HepG2 (cell line): ENCODE measurements around the gene ZNF865. TPM values are rescaled to one million over a fixed set of nuclear protein-coding genes. Genes with fewer than 3 reads are reported as not detected.

Experiments
- ATAC-seq: fragments of 200-7000 bp; cut with Tn5 transposase; 3 replicates; pipeline ENCODE4 v1.9.1; 2020; ENCODE audit warnings: mild to moderate bottlenecking, moderate library complexity
- BruUV-seq: library from RNA; stranded (reverse); fragments of 400-500 nt; replicated peaks from 2 replicates; lab custom pipeline; 2021; lab: Mats Ljungman, UMichigan
- CTCF ChIA-PET: fragments of 300-600 bp; formaldehyde crosslinking; extraction: SDS; loops from one replicate; lab custom pipeline; 2021; ENCODE audit warnings: low total read pairs, inconsistent platforms, low intra/inter-chr PET ratio; lab: Yijun Ruan, JAX
- POLR2A ChIA-PET: fragments of 350-600 bp; sonication (Branson Sonifier 250); formaldehyde crosslinking; loops from one replicate; lab custom pipeline; 2020; ENCODE audit warnings: antibody characterized with exemption, inconsistent platforms; lab: Yijun Ruan, JAX
- DNase-seq: peaks from one replicate; pipeline ENCODE4 v3.0.0-alpha.2; 2015; ENCODE audit warnings: low spot score
- FAIRE-seq: peaks from 3 replicates; lab custom pipeline; 2011; peaks lifted over from hg19 to GRCh38; lab: Jason Lieb, UNC
- H2AFZ ChIP-seq: one replicate; pipeline ENCODE4 v1.6.1; 2011; ENCODE audit warnings: low read length, inconsistent platforms
- H3K27ac ChIP-seq: fragments of 300-600 bp; 3 replicates; pipeline ENCODE4 v1.8.0; 2011; ENCODE audit warnings: mixed run types, mild to moderate bottlenecking, mixed read lengths, low read length, inconsistent platforms; ENCODE audit not compliant: insufficient read depth; ENCODE audit errors: extremely low read length
- H3K27me3 ChIP-seq, 2 experiments: fragments of 200-600 bp in 1 of 2; 2 replicates in 1 of 2; 3 replicates in 1 of 2; pipeline versions ENCODE4 v1.6.0 to v1.8.0; 2011; ENCODE audit warnings: low read length in 2 of 2, mild to moderate bottlenecking in 2 of 2, moderate library complexity in 2 of 2, inconsistent platforms in 1 of 2; ENCODE audit not compliant: insufficient read depth in 2 of 2, control insufficient read depth in 1 of 2
- H3K36me3 ChIP-seq, 2 experiments: fragments of 200-600 bp in 1 of 2; replicated peaks in 1 of 2; 2 replicates in 1 of 2; 3 replicates in 1 of 2; pipeline versions ENCODE4 v1.5.1 to v1.8.0; 2011; ENCODE audit warnings: low read length in 2 of 2, inconsistent platforms in 1 of 2; ENCODE audit not compliant: insufficient read depth in 2 of 2, control insufficient read depth in 1 of 2
- H3K4me1 ChIP-seq: 2 replicates; pipeline ENCODE4 v1.5.1; 2012; ENCODE audit warnings: low read length, inconsistent platforms; ENCODE audit not compliant: insufficient read depth
- H3K4me2 ChIP-seq: 2 replicates; pipeline ENCODE4 v1.6.0; 2011; ENCODE audit warnings: low read depth, low read length, inconsistent platforms
- H3K4me3 ChIP-seq, 3 experiments: fragments of 200-600 bp in 1 of 3; sonication (generic), shearing (Covaris generic) in 1 of 3; replicated peaks in 1 of 3; 2 replicates each; pipeline ENCODE4 v1.5.1; 2011 to 2016; ENCODE audit warnings: low read length in 3 of 3, inconsistent platforms in 2 of 3, low read depth in 2 of 3, mild to moderate bottlenecking in 2 of 3, control low read depth in 1 of 3, mixed read lengths in 1 of 3; ENCODE audit not compliant: insufficient read depth in 1 of 3
- H3K79me2 ChIP-seq: one replicate; pipeline ENCODE4 v1.6.1; 2011; ENCODE audit warnings: low read length, inconsistent platforms; ENCODE audit not compliant: insufficient read depth
- H3K9ac ChIP-seq: 2 replicates; pipeline ENCODE4 v1.6.0; 2011; ENCODE audit warnings: mild to moderate bottlenecking, low read depth, low read length, inconsistent platforms; ENCODE audit not compliant: insufficient read depth
- H3K9me3 ChIP-seq: 2 replicates; pipeline ENCODE4 v1.5.1; 2012; ENCODE audit warnings: mild to moderate bottlenecking, low read length
- H4K20me1 ChIP-seq: 2 replicates; pipeline ENCODE4 v1.6.0; 2011; ENCODE audit warnings: inconsistent platforms, mild to moderate bottlenecking, low read length, moderate library complexity; ENCODE audit not compliant: insufficient read depth
- GTF3A ChIP-seq: sonication (generic); formaldehyde crosslinking; conservative IDR thresholded peaks from 2 replicates; pipeline ENCODE4 v1.4.0; 2020; ENCODE audit warnings: mild to moderate bottlenecking, missing genetic modification reagents
- ZBTB3 ChIP-seq: sonication (generic); formaldehyde crosslinking; IDR thresholded peaks from 2 replicates; pipeline ENCODE4 v1.4.0; 2020; ENCODE audit warnings: low read depth, mild to moderate bottlenecking, moderate library complexity, missing genetic modification reagents, borderline replicate concordance
- ZFP36 ChIP-seq: fragments of 150-350 bp; IDR thresholded peaks from 2 replicates; pipeline ENCODE4 v1.6.1; 2018; ENCODE audit warnings: borderline replicate concordance, low read length, low read depth; ENCODE audit not compliant: partially characterized antibody
- ZNF558 ChIP-seq: sonication (generic); formaldehyde crosslinking; IDR thresholded peaks from 2 replicates; pipeline ENCODE4 v1.9.0; 2022; ENCODE audit warnings: mild to moderate bottlenecking, missing genetic modification reagents, borderline replicate concordance
- ZNF7 ChIP-seq: IDR thresholded peaks from 2 replicates; pipeline ENCODE4 v1.6.1; 2016; ENCODE audit warnings: missing biosample characterization, missing genetic modification reagents
- WGBS: methylation state at CpG from one replicate; pipeline ENCODE4 v1.1.6; 2017; ENCODE audit warnings: low lambda C conversion rate; 5-methylcytosine and 5-hydroxymethylcytosine counted together
- in situ Hi-C: cut with HindIII; loops from 2 replicates; pipeline ENCODE4 v1.10.0; 2017; ENCODE audit warnings: low pct_unique_long_range_greater_than_20kb; ENCODE audit not compliant: extremely low pct_ligation_motif_present
- intact Hi-C: fragments of 100-400 bp; cut with micrococcal nuclease; formaldehyde crosslinking; loops from one replicate; pipeline ENCODE4 v1.10.0; 2022; ENCODE audit not compliant: unreplicated experiment
- polyA plus RNA-seq, 8 experiments: library from polyadenylated mRNA; depleted of rRNA in 3 of 8; stranded (reverse) in 7 of 8; unstranded in 1 of 8; fragments of >200 nt; fragmentation: Illumina TruSeq in 4 of 8; extraction: Trizol in 4 of 8; gene quantifications; 2 replicates each; pipeline versions ENCODE4 v1.2.1 to v1.2.3, GENCODE V29; 2011 to 2016; ENCODE audit warnings: low read depth in 4 of 8, missing spikeins in 1 of 8, mixed read lengths in 1 of 8; ENCODE audit not compliant: insufficient read depth in 1 of 8
- total RNA-seq, 5 experiments: library from RNA; depleted of rRNA; stranded (reverse); fragments of >200 nt; fragmentation: Illumina TruSeq; extraction: Trizol; gene quantifications; 2 replicates each; pipeline ENCODE4 v1.2.3, GENCODE V29; 2016; ENCODE audit warnings: low read depth in 1 of 5
- TF ChIP-seq, protein P1 (sequence below): sonication (generic); formaldehyde crosslinking; IDR thresholded peaks from 2 replicates; pipeline ENCODE4 v1.8.1; 2022; ENCODE audit warnings: low read depth, mild to moderate bottlenecking, missing genetic modification reagents

Gene ZNF865
- total and polyA plus RNA-seq, 2 of the 13 experiments (the other 11 are each of a cell fraction or from before 2014, with no cell fraction given): 0.93 to 1.0 TPM

DNA sequence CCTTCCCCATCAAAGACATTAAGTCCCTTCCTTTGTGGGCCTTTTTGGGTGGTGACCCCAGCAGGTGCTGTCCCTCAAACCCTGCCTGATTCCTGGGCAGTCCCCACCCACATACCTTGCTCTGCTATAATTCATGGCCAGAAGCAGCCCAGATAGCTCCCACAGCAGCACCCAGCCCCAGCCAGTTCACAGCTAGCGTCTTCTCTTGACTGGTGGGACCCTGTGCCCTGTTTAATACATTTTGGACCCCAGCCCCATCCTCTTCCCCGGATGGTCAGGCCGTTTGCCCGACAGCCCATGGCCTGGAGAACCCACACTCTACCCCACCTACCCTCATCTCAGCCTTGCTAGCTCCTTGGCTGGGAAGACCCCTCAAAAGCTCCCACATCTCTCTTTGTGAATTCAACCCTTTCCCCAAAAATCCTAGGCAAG is 44.7 kb downstream of the ZNF865 start (continued):
- TF ChIP-seq, protein P1, sequence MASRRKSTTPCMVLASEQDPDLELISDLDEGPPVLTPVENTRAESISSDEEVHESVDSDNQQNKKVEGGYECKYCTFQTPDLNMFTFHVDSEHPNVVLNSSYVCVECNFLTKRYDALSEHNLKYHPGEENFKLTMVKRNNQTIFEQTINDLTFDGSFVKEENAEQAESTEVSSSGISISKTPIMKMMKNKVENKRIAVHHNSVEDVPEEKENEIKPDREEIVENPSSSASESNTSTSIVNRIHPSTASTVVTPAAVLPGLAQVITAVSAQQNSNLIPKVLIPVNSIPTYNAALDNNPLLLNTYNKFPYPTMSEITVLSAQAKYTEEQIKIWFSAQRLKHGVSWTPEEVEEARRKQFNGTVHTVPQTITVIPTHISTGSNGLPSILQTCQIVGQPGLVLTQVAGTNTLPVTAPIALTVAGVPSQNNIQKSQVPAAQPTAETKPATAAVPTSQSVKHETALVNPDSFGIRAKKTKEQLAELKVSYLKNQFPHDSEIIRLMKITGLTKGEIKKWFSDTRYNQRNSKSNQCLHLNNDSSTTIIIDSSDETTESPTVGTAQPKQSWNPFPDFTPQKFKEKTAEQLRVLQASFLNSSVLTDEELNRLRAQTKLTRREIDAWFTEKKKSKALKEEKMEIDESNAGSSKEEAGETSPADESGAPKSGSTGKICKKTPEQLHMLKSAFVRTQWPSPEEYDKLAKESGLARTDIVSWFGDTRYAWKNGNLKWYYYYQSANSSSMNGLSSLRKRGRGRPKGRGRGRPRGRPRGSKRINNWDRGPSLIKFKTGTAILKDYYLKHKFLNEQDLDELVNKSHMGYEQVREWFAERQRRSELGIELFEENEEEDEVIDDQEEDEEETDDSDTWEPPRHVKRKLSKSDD (CRISPR knock-in tag): no peak
- TF ChIP-seq ZNF558 (CRISPR knock-in tag) (no peak), ZNF7 (CRISPR knock-in tag) (no peak)

DNA sequence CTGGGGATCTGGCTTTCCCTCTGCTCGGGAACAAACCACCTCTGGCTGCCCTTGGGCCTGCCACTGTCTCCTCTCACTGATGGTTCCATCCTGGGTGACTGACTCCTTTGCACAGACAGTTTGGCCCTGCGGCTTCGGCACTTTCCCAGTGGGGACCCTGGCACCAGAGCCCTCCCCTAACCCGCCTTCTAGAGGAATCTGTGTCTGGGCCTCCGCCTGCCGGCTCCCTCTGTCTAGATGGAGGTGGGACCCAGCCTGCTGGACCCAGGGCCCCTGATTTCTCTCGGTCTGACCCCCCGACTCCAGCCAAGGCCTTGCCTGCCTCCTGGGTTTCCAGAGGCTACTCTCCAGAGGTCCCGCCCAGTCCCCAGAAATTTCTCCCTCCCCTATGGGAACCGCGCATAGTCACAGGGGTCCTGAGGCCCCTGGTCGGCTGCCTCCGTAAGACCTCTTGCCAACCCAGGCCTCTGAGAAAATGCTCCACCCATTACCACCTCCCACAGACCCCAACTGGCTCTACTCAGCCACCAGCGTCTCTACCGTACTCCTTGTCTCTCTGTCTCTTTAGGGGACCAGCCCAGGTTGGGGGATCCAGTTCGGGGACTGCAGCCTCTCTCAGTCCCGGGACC is 45.3 kb downstream of the ZNF865 start:
- Histone ChIP-seq H3K36me3 (no peaks in the 10 kb centered on the region), H3K4me1 (peaks cover 29% of the 10 kb centered on the region), H2AFZ (no peak overlapping the region), H3K4me2 (no peak overlapping the region), H3K9me3 (no peaks in the 10 kb centered on the region), H3K4me3 (no peak overlapping the region), H4K20me1 (peaks cover 5% of the 10 kb centered on the region; the same call in 1 of the 2 replicates)
- intact Hi-C loops: no loop called here
- in situ Hi-C loops: no loop called here
- FAIRE-seq (no peak), DNase-seq (no peak), ATAC-seq (no peak)
- WGBS: 95% methylated on average over 16 of the region's 17 CpGs
- CTCF ChIA-PET: no interaction called here
- TF ChIP-seq GTF3A (CRISPR knock-in tag) (no peak), ZBTB3 (CRISPR knock-in tag) (no peak), ZFP36 (no peak)
- TF ChIP-seq, all 625 proteins: peak for 0
- Histone ChIP-seq H3K27me3 (no peaks in the 10 kb centered on the region; a peak in 1 of 5 replicates), H3K27ac (no peak overlapping the region), H3K79me2 (peaks cover 10% of the 10 kb centered on the region), H3K9ac (no peak overlapping the region)
- POLR2A ChIA-PET: no interaction called here
- BruUV-seq: no TSS peak
